SW480 (cell line): ENCODE measurements around the gene DLL3.

ENCODE experiments used
- DNase-seq: peaks from one replicate; pipeline ENCODE4 v3.0.0-alpha.2; 2016; ENCODE audit warnings: low spot score

DLL3 gene

DNA sequence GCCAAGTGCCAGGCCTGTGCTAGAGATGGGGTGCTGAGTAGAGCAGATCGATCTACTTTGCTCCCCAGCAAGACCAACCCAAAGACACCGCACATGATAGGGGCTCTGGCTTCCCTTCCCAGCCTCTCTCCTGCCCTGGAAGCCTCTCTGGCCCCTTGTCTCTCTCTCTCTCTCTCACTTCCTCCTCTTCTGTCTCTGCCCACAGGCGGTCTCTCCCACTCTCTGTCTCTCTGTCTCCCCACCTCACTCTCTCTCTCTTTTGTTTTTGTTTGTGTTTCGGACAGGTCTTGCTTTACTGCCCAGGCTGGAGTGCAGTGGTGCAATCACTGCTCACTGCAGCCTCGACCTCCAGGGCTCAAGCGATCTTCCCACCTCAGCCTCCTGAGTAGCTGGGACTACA lies 17.5 kb downstream of the DLL3 start:
- no peak for DNase-seq

DNA sequence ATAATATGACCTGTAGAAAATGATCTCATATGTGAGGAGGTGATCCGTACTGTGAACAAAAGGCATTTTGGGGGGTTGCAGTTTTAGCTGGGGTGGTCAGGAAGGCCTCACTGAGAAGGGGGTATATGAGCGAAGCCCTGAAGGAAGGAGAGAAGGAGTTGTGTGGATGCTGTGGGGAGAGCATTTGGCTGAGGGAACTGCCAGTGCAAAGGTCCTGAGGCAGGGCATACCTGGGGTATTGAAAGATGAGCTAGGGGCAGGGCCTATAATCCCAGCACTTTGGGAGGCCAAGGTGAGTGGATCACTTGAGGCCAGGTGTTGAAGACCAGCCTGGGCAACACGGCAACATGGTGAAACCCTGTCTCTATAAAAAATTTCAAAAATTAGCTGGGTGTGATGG lies 18.7 kb downstream of the DLL3 start:
- no peak for DNase-seq

DNA sequence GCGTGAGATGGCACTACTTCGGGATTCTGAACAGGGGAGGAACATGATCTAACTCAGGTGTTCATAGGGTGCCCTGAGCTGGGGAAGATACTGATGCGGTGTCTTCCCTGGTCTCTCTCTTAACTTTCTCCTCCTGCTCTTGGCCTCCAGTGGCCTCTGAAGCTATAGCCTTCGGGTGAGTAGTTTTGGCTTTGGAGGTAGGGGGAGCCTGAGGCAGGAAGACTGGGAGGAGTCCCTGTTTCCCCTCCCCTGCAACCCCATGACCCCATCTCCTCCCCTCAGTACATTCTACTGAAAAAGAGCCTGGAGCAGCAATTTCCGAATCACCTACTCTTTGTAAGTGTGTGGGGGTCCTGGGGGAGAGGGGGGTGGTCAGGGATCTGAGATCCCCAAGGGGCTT lies 19.7 kb downstream of the DLL3 start:
- DNase-seq, result no peak

DNA sequence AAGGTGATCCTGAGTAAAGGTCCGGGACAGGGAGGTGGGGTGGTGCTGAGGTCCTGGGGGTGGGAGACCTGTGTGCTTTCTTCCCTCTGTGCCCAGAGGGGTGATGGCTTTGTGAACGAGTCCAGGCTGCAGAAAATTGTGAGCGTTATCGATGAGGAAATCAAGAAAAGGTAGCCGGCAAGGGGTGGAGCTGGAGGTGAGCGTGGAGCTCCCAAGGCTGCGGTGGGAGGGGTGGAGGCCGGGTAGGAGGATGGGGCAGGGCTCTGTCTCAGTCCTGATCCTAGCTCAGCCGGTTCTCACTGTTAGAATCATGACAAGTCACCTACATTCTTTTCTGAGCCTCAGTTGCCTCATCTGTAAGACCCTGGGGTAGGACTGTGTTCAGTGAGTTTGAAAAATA lies 20.2 kb downstream of the DLL3 start:
- no peak for DNase-seq

DNA sequence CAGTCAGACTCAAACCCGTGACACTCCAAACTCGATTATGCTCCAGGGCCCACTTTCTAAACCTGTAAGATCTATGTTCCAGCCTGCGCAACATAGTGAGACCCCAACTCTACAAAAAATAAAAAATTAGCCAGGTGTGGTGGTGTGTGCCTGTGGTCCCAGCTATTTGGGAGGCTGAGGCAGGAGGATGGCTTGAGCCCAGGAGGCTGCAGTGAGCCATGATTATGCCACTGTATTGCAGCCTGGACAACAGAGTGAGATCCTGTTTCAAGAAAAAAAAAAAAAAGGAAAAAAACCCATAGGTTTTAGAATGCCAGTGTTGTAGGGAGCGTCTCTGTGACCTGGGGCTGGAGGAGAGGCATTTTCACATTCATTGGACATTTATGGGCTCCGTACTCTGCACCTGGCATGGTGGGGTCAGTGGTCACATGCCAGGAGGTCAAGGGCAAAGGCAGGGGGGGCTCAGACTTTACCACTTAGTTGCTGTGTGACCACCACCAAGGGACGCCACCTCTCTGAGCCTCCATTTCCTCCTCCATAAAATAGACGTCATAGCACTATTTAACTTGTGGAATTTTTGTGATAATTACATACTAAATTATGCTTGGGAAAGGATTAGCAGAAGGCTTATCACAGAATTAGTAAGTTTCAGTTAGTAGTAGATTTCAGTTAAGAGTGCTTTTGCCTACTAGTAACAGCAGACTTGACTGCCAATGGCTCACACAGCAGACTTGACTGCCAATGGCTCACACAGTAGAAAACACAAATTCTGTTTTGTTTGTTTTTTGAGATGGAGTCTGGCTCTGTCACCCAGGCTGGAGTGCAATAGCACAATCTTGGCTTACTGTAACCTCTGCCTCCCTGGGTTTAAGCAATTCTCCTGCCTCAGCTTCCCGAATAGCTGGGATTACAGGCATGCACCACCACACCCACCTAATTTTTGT lies 22.1 kb downstream of the DLL3 start:
- DNase-seq, result no peak

DNA sequence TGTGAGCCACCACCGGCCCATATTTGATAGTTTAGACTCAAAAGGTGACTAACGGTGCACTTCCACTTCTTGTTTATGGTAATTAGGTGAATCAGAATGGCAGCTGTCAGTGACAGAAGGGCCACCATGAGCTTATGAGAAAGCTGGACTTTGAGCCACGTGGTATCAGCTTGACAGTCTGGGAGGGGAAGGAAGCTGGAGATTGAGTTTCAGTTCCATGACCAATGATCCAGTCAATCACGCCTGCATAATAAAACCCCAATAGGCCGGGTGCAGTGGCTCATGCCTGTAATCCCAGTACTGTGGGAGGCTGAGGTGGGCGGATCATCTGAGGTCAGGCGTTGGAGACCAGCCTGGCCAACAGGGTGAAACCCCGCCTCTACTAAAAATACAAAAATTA lies 25.7 kb downstream of the DLL3 start:
- peak; percentile 43 for DNase-seq

DNA sequence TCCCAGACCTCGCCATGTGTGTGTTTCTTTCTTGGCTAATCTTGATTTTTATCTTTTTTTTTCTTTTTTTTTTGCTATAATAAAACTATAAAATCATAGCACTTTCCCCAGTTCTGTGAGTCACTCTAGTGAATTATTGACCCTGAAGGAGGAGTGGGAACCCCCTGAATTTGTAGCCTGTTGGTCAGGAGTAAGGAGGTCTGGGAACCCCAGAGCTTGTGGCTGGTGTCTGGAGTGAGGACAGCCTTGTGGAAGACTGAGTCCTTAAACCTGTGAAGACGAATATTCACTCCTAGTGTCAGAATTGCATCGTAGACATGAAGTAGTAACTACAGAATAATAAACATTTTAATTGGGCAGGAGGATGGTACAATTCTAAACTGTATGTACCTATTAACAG lies 26.5 kb downstream of the DLL3 start:
- DNase-seq, result no peak

DNA sequence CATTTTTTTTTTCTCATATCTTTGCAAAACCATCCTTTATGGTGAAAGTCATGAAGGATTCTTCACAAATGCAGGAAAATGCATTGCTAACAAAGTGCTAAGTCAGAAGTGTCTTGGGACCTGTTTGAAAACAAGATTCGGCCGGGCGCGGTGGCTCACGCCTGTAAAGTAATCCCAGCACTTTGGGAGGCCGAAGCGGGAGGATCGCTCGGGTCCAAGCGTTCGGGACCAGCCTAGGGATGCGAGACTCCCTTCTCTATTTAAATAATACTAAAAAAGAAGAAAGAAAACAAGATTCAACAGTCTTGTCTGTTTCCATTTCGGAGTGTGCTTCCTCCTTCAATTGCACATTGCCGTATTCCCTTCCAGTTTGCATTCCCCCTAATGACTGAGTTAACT lies 33.1 kb downstream of the DLL3 start:
- no peak for DNase-seq

DNA sequence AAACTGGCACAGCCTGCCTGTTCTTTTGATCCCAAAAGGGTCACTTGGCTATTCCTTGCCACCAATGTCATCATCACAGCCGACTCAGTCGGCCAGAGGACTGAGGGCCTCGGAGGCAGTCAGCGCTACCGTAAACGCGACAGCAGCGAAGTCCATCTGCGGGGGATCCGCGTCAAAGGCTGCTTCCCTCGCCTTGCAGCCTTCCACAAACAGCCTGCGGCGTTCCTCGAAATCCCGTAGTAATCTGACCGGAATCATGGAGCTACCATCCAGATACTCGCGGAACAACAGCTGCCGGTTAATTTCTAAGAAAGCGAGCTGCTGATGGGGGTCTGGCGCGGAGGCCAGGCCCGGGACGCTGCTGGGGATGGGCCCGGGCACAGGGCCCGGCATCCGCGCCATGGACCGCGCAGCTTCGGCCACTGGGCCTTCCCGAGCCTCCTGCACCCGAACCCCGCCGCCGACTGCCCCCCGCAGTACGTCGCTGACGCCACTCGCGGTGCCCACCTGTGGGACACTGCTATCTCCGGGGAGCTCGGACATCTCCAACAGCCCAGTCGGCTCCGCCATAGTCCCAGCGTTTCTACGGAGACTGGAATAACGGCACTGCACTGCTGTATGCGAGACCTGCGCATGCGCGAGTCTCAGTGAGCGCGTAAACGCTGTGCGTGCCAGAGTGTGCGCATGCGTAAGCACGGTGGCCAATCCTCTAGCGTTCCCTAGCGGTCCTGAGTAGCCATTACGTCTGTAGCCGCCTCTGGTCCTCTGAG lies 33.7 kb downstream of the DLL3 start, which contains the start of gene EID2B:
Gene EID2B (minus strand): TSS at position 620 of the 770 bp plus-strand sequence. CDS start 50 bp downstream, at position 570.
- peak; percentile 94 for DNase-seq

DNA sequence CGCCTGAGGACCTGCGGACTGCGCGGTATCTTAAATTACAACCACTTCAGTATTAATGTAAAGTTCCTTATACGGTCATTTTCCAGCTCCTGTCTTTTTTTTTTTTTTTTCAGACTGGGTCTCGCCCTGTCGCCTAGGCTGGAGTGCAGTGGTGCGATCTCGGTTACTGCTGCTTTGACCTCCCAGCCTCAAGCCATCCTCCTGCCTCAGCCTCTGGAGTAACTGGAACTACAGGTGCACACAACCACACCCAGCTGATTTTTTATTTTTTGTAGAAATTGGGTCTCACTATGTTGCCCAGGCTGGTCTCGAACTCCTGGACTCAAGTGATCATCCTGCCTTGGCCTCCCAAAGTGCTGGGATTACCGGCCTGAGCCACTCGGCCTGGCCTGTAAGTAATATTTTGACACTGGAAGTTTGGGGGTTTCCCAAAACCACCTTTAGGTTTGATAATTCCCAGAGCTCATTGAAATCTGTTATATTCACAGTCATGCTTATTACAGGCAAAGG lies 34.3 kb downstream of the DLL3 start:
- DNase-seq, result no peak

DNA sequence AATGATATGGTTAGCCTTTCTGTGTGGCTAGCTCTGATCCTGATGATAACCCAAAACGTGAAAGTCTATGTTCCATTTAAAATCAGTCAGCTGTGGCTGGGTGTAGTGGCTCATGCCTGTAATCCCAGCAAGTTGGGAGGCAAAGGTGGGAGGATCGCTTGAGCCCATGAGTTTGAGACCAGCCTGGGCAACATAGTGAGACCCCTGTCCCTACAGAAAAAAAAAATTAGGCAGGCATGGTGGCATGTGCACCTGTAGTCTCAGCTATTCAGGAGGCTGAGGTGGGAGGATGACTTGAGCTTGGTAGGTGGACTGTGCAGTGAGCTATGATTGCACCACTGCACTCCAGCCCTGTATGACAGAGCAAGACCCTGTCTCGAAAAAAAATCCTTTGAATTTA lies 35.0 kb downstream of the DLL3 start:
- DNase-seq, result no peak

DNA sequence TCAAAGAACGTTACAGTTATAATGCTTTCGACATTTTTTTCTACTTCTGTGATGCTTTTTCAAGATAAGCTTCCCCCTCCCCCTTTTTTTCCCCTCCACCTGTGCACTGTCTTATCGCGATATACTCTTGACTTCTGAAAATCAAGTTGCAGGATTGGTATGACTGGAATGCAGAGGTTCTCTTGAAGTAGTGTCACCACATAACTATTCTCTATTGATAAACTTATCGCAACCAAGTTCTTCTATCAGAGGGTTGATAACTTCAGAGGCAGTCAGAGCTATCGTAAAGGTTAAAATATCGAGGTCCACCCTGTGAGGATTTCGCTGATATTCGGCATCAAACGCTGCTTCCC lies 40.4 kb downstream of the DLL3 start:
- no peak for DNase-seq

DNA sequence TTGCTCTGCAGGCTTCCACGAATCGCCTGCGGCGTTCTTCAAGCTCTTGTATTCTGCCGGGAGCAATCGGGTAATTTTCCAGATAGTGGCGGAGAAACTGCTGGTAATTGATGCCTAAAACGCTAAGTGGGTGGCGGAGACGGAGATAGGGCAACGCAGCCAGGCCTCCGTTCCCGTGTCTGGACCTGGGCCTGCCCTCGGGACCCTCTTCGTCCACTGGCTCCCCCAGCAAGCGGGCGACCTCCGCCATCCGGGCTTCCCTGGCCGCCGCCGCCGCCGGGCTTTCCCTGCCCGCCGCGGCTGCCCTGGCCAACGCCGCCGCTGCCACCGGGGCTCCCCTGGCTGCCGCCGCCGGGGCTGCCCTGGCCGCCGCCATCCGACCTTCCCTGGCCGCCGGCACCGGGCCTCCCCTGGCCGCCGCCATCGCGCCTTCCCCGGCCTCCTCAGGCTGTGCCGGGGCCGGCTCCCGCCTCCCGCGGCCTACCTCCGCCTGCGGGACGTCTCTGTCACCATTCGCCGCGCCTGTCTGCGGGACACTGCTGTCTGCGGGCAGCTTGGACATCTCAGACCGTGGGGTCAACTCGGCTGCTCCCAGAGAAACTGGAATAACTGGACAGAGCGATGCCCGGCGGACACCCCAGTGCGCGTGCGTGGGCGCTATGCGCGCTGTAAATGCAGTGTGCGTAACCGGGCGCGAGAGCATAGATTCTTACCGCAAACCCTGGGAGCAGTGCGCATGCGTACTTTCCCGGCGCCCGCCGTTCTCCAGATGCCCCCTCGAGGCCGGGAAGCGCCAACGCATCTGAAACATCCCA lies 41.0 kb downstream of the DLL3 start, which contains the start of gene EID2:
Gene EID2 (minus strand): TSS at position 644 of the 815 bp plus-strand sequence. CDS start 82 bp downstream, at position 562.
- DNase-seq, result peak; percentile 97

DNA sequence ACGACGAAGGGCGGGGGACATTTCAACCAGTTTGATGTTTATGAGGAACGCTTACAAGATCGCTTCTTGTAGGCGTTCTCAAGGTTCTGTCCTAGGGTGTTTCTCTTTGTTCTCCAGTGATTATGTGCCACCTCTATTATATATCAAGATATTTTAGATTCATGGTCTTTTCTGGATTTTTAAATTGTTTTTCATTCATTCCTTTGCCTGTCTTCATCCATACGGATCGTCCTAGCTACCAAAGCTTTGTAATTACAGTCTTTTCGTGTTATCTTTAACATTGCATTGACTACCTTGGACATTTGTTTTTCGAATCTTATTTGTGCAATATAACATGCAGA lies 41.6 kb downstream of the DLL3 start:
- DNase-seq, result no peak

DNA sequence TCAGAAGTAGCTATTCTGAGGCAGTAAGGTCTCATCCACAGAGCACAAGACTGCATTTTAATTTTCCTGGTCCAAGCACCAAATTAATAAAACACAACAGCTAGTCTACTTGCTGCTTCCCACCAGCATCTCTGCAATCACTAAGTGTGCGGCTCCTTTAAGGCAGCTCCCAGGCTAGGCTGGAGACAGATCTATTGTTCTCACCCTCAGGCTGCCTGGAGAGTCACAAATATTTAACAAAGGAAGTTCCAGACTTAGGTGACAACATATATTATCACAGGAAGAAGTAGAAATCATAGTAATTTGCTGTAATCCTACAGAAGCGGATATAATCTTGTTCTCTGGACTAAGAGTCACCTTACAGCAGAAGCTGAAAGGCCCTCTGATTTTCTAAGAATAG lies 43.5 kb downstream of the DLL3 start:
- no peak for DNase-seq

DNA sequence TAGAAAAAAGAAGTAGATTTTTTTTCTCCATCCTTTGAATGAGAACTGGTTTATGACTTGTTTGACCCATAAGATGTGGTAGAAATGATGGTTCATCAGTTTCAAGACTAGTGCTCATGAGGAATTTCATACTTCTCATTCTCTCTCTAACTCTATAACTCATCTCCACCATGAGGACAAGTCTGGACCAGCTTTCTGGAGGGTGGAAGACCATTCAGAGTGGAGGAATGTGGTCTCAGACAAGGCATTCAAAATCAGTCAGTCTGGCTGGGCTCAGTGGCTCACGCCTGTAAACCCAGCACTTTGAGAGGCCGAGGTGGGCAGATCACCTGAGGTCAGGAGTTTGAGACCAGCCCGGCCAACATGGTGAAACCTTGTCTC lies 44.7 kb downstream of the DLL3 start:
- DNase-seq, result no peak

DNA sequence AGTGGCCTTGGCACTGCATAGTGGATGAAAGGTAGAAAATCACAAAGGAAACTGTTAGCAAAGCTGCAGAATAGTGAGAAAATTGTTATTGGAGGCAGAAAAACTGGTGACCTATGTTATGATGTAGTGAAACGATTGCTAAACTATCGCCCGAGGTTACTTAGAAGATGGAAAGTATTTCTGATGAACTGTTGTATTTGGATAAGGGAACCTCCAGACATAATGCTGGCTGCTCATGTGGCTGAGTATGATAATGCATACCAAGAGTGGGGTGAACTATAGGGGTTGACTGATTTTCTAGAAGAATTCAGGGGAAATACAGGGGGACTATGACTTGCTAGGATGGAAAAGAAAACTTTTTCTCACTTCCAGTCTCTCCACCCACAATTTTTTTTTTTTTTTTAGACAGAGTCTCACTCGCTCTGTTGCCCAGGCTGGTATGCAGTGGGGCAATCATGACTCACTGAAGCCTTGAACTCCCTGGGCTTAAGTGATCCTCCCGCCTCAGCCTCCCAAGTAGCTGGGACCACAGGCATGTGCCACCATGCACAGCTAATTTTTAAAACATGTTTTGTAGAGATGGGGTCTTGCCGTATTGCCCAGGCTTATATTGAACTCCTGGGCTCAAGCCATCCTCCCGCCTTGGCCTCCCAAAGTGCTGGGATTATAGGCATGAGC lies 45.6 kb downstream of the DLL3 start:
- DNase-seq, result no peak

DNA sequence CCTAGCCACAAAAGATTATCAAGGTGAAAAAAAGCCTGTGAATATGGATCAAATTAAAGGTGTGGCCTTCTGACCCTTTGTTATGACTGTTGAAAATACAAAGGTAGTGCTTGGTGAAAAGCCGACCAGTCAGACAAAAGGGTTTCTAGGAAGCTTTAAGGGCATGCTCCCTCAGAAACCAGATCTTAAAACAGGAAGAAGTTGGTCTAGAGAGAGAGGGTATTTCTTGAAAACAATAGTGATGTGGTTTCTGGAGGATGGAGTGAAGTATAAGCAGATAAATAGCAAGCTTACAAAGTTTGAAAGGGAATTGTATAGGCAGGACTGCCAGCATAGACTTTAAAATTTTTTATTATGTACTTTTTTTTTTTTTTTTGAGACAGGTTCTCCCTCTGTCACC lies 46.2 kb downstream of the DLL3 start:
- DNase-seq, result no peak

DNA sequence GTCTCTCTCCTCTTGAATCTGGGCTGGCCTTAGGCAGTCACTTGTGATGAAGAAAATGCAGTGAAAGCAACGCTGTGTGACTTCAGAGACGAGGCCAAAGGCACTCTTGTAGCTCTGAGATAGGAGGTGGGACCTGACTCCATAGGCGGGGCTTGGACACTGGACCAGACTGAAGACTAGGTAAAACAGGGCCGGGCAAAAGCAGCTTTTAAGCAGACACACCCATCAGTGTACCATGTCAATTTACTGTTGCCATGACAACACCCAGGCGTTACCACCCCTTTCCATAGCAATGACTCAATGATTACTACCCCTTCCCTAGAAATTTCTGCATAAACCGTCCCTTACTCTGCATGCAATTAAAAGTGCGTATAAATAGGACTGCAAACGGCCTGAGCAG lies 47.9 kb downstream of the DLL3 start:
- peak; percentile 38 for DNase-seq

DNA sequence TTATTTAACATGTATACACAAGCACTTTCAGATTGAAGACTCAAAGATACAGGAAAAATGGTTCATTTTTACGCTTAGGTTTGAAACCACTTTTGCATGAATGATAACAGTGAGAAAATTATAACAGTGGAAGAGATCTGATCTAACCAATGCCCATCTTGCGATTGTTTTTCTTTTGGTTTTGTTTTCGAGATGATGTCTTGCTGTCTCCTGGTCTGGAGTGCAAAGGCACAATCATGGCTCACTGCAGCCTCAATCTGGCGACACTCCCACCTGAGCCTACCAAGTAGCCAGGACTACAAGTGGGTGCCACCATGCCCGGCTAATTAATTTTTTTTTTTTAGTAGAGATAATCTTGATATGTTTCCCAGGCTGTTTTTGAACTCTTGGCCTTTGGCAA lies 51.5 kb downstream of the DLL3 start:
- DNase-seq, result no peak

DNA sequence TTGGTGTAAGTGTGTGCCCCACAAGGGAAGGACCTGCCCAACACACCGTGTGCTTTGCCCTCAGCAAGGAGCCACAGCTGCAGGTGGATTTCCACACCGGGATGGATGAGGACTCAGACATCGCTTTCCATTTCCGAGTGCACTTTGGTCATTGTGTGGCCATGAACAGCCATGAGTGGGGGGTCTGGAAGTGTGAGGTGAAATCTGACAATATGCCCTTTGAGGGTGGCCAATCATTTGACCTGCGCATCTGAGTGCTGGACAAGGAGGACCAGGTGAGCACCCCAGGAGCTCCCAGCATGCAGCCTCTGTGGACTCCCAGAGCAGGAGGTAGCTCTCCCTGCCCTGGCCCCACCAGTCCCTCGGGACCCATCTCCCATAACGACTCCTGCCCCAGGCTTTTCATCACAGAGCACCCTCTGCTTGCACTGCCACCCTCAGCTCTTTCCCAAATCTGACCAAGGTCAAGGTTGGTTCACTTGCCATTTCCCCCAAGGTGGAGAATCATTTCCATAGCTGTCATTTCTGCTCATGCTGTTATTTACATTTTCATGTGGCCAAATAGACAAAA lies 54.4 kb downstream of the DLL3 start:
- DNase-seq, result no peak
